ENCODE measurements around the gene KLRC4. TPM values are rescaled to one million over a fixed set of nuclear protein-coding genes. Genes with fewer than 3 reads are reported as not detected.

The KLRC4 gene
- total and polyA plus RNA-seq, 2 of the 8 experiments (the other 6 are each of a cell fraction or from before 2014, with no cell fraction given) = not detected

GRCh38 chr12:10404798-10405197 is 4.8 kb downstream of the KLRC4 start (continued):
- TF ChIP-seq, protein P1, sequence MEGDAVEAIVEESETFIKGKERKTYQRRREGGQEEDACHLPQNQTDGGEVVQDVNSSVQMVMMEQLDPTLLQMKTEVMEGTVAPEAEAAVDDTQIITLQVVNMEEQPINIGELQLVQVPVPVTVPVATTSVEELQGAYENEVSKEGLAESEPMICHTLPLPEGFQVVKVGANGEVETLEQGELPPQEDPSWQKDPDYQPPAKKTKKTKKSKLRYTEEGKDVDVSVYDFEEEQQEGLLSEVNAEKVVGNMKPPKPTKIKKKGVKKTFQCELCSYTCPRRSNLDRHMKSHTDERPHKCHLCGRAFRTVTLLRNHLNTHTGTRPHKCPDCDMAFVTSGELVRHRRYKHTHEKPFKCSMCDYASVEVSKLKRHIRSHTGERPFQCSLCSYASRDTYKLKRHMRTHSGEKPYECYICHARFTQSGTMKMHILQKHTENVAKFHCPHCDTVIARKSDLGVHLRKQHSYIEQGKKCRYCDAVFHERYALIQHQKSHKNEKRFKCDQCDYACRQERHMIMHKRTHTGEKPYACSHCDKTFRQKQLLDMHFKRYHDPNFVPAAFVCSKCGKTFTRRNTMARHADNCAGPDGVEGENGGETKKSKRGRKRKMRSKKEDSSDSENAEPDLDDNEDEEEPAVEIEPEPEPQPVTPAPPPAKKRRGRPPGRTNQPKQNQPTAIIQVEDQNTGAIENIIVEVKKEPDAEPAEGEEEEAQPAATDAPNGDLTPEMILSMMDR (IDR thresholded peaks at IDR 0.05; ENCODE audit: control extremely low read depth in 1 of 3, insufficient read depth in 1 of 3, low read depth in 1 of 3, low read length in 3 of 3) = no peak
- TF ChIP-seq SRF (IDR thresholded peaks at IDR 0.05; ENCODE audit: low read depth, low read length) (no peak), ZNF274 (IDR thresholded peaks at IDR 0.05; ENCODE audit: borderline replicate concordance, extremely low read depth, low read length) (no peak), SIRT6 (IDR thresholded peaks at IDR 0.05; ENCODE audit: low read length) (no peak), TCF12 (IDR thresholded peaks at IDR 0.05; ENCODE audit: low read depth, low read length) (no peak), CHD2 (IDR thresholded peaks at IDR 0.05; ENCODE audit: low read length) (no peak)

Data from H1 (cell line).